Stomach (tissue), 4 donors: ENCODE data around the gene SCARB1.

Source experiments
- CTCF ChIP-seq, 7 experiments: fragments of 450-650 bp in 4 of 7; fragments of 200-600 bp in 3 of 7; sonication (generic) in 3 of 7; IDR thresholded peaks; one replicate each; pipeline ENCODE4 v1.5.1; 2016 to 2019; ENCODE audit warnings: antibody characterized with exemption in 7 of 7, control low read depth in 2 of 7, mild to moderate bottlenecking in 1 of 7
- POLR2A ChIP-seq, 4 donors: fragments of 450-650 bp; IDR thresholded peaks; one replicate each; pipeline ENCODE4 v1.6.1; 2016; ENCODE audit warnings: antibody characterized with exemption in 4 of 4, control low read depth in 2 of 4, mild to moderate bottlenecking in 1 of 4, moderate library complexity in 1 of 4

DNA sequence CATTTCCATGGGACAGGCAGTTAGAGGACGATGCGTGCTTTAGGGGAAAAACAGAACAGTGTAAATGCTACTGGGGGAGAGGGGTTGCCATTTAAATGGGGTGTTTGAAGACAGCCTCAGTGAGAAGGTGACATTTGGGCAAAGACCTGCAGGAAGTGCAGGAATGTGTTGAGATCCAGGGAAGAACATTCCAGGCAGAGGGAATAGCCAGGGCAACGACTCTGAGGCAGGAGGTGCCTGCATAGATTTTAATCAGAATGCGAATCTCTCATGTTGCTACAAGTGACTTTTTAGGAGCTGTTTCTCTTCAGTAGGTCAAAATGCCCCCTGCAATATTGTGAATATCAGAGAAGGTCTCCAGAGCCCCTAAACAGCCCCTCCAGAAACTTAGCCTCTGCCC, 7.6 kb upstream of the SCARB1 start:
- TF ChIP-seq POLR2A (IDR thresholded peaks at IDR 0.05) = no peak
- no peak for TF ChIP-seq CTCF (IDR thresholded peaks at IDR 0.05)
